IMR-90 (cell line): ENCODE measurements around the gene HACL1. TPM values are rescaled to one million over a fixed set of nuclear protein-coding genes. Genes with fewer than 3 reads are reported as not detected.

Experiments used
- ATAC-seq: fragments of 200-7000 bp; cut with Tn5 transposase; 2 replicates; pipeline ENCODE4 v1.9.1; 2020; ENCODE audit warnings: low read depth, mild to moderate bottlenecking, moderate library complexity
- BruUV-seq: library from RNA; stranded (reverse); fragments of 400-500 nt; replicated peaks from 2 replicates; lab custom pipeline; 2021; lab: Mats Ljungman, UMichigan
- CTCF ChIA-PET: fragments of 300-600 bp; formaldehyde crosslinking; extraction: SDS; loops from one replicate; lab custom pipeline; 2021; ENCODE audit warnings: antibody characterized with exemption; lab: Yijun Ruan, JAX
- POLR2A ChIA-PET: fragments of 300-600 bp; sonication (Branson Sonifier 250); formaldehyde crosslinking; loops from one replicate; lab custom pipeline; 2022; ENCODE audit warnings: antibody characterized with exemption; ENCODE audit not compliant: unreplicated experiment; lab: Charles Lee
- DNase-seq: peaks from one replicate; pipeline ENCODE4 v3.0.0; 2013
- H2AFZ ChIP-seq: replicated peaks from 2 replicates; pipeline ENCODE3; 2013; ENCODE audit warnings: low read length, mild to moderate bottlenecking; ENCODE audit not compliant: poor library complexity
- H2AK5ac ChIP-seq: 2 replicates; pipeline ENCODE4 v1.6.1; 2013; ENCODE audit warnings: low read depth, low read length, inconsistent platforms
- H2AK9ac ChIP-seq: replicated peaks from 2 replicates; pipeline ENCODE3; 2013; ENCODE audit warnings: mild to moderate bottlenecking, low read depth, low read length, moderate library complexity; ENCODE audit not compliant: poor library complexity
- H2BK120ac ChIP-seq: 2 replicates; pipeline ENCODE4 v1.6.1; 2013; ENCODE audit warnings: low read depth, low read length, inconsistent platforms
- H2BK15ac ChIP-seq: 3 replicates; pipeline ENCODE4 v1.6.1; 2013; ENCODE audit warnings: low read depth, low read length, inconsistent platforms
- H2BK20ac ChIP-seq: 2 replicates; pipeline ENCODE4 v1.6.1; 2013; ENCODE audit warnings: low read depth, mild to moderate bottlenecking, inconsistent platforms, low read length, moderate library complexity
- H2BK5ac ChIP-seq: 2 replicates; pipeline ENCODE4 v1.6.1; 2013; ENCODE audit warnings: mild to moderate bottlenecking, low read depth, low read length, inconsistent platforms; ENCODE audit not compliant: poor library complexity, severe bottlenecking
- H3K14ac ChIP-seq: replicated peaks from 2 replicates; pipeline ENCODE4 v1.6.1; 2013; ENCODE audit warnings: low read depth, low read length, inconsistent platforms
- H3K18ac ChIP-seq: 2 replicates; pipeline ENCODE4 v1.6.1; 2013; ENCODE audit warnings: low read depth, low read length, control low read depth
- H3K23ac ChIP-seq: 2 replicates; pipeline ENCODE4 v1.6.1; 2013; ENCODE audit warnings: low read depth, low read length, inconsistent platforms
- H3K27ac ChIP-seq: 2 replicates; pipeline ENCODE4 v1.5.1; 2013; ENCODE audit warnings: mild to moderate bottlenecking, control low read depth, low read length; ENCODE audit not compliant: insufficient read depth
- H3K27me3 ChIP-seq: 2 replicates; pipeline ENCODE4 v1.6.1; 2013; ENCODE audit warnings: low read length; ENCODE audit not compliant: control insufficient read depth, insufficient read depth
- H3K36me3 ChIP-seq: 2 replicates; pipeline ENCODE4 v1.6.1; 2013; ENCODE audit warnings: low read length, mixed read lengths; ENCODE audit not compliant: control insufficient read depth, insufficient read depth
- H3K4ac ChIP-seq: 2 replicates; pipeline ENCODE4 v1.6.1; 2013; ENCODE audit warnings: low read depth, low read length, inconsistent platforms
- H3K4me1 ChIP-seq: 2 replicates; pipeline ENCODE4 v1.6.1; 2013; ENCODE audit warnings: low read length, mixed read lengths; ENCODE audit not compliant: control insufficient read depth, insufficient read depth
- H3K4me2 ChIP-seq: 2 replicates; pipeline ENCODE4 v1.6.1; 2013; ENCODE audit warnings: low read depth, mild to moderate bottlenecking, control low read depth, low read length, moderate library complexity
- H3K4me3 ChIP-seq: 2 replicates; pipeline ENCODE4 v1.5.1; 2013; ENCODE audit warnings: low read depth, mild to moderate bottlenecking, control low read depth, low read length, moderate library complexity; ENCODE audit not compliant: insufficient read depth
- H3K56ac ChIP-seq: 2 replicates; pipeline ENCODE4 v1.6.1; 2013; ENCODE audit warnings: low read length, inconsistent platforms; ENCODE audit not compliant: insufficient read depth; ENCODE audit errors: extremely low read depth
- H3K79me1 ChIP-seq, 2 experiments: 2 replicates each; pipeline ENCODE4 v1.6.1; 2013; ENCODE audit warnings: low read length in 2 of 2, inconsistent platforms in 1 of 2, low read depth in 1 of 2
- H3K9ac ChIP-seq: 2 replicates; pipeline ENCODE4 v1.6.1; 2013; ENCODE audit warnings: low read depth, low read length, control low read depth
- H3K9me1 ChIP-seq: 2 replicates; pipeline ENCODE4 v1.6.1; 2013; ENCODE audit warnings: low read length, inconsistent platforms; ENCODE audit not compliant: insufficient read depth
- H3K9me3 ChIP-seq: 2 replicates; pipeline ENCODE4 v1.6.1; 2013; ENCODE audit warnings: low read length; ENCODE audit not compliant: control insufficient read depth, insufficient read depth
- H4K20me1 ChIP-seq: 2 replicates; pipeline ENCODE4 v1.6.1; 2013; ENCODE audit warnings: low read length, inconsistent platforms; ENCODE audit not compliant: insufficient read depth
- H4K5ac ChIP-seq: 2 replicates; pipeline ENCODE4 v1.6.1; 2013; ENCODE audit warnings: mild to moderate bottlenecking, low read depth, low read length, control low read depth
- H4K8ac ChIP-seq, 2 experiments: 2 replicates each; pipeline ENCODE4 v1.6.1; 2013; ENCODE audit warnings: low read depth in 2 of 2, low read length in 2 of 2, control low read depth in 1 of 2, inconsistent platforms in 1 of 2
- H4K91ac ChIP-seq: 2 replicates; pipeline ENCODE4 v1.6.1; 2013; ENCODE audit warnings: low read depth, low read length, inconsistent platforms; ENCODE audit not compliant: insufficient read depth
- BHLHE40 ChIP-seq: fragments of 150-350 bp; IDR thresholded peaks from 2 replicates; pipeline ENCODE4 v1.6.1; 2016; ENCODE audit warnings: mild to moderate bottlenecking, low read depth, low read length
- CEBPB ChIP-seq: IDR thresholded peaks from 2 replicates; pipeline ENCODE4 v1.6.1; 2012; ENCODE audit warnings: low read depth, low read length, improper control_type of control experiment
- CHD1 ChIP-seq: IDR thresholded peaks from 2 replicates; pipeline ENCODE4 v1.6.1; 2012; ENCODE audit warnings: low read depth, low read length, improper control_type of control experiment
- CTCF ChIP-seq: conservative IDR thresholded peaks from 2 replicates; pipeline ENCODE4 v1.5.1; 2012; ENCODE audit warnings: mild to moderate bottlenecking, low read depth, low read length, improper control_type of control experiment
- FOS ChIP-seq: fragments of 150-350 bp; IDR thresholded peaks from 2 replicates; pipeline ENCODE4 v1.6.1; 2016; ENCODE audit warnings: low read depth, low read length
- MAFK ChIP-seq: IDR thresholded peaks from 2 replicates; pipeline ENCODE4 v1.6.1; 2012; ENCODE audit warnings: low read depth, low read length, improper control_type of control experiment
- MAZ ChIP-seq: IDR thresholded peaks from 2 replicates; pipeline ENCODE4 v1.6.1; 2012; ENCODE audit warnings: low read depth, mild to moderate bottlenecking, low read length, improper control_type of control experiment, moderate library complexity, borderline replicate concordance
- MXI1 ChIP-seq: IDR thresholded peaks from 2 replicates; pipeline ENCODE4 v1.6.1; 2012; ENCODE audit warnings: low read depth, mild to moderate bottlenecking, low read length, moderate library complexity, borderline replicate concordance
- NFE2L2 ChIP-seq: fragments of 150-350 bp; IDR thresholded peaks from 2 replicates; pipeline ENCODE4 v1.6.1; 2016; ENCODE audit warnings: low read depth, mild to moderate bottlenecking, low read length
- POLR2A ChIP-seq: IDR thresholded peaks from 2 replicates; pipeline ENCODE4 v1.6.1; 2012; ENCODE audit warnings: mild to moderate bottlenecking, low read depth, low read length
- RAD21 ChIP-seq: IDR thresholded peaks from 2 replicates; pipeline ENCODE4 v1.6.1; 2012; ENCODE audit warnings: low read length, improper control_type of control experiment
- RFX5 ChIP-seq: IDR thresholded peaks from 2 replicates; pipeline ENCODE4 v1.8.0; 2012; ENCODE audit warnings: low read depth, mild to moderate bottlenecking, low read length, moderate library complexity
- SMC3 ChIP-seq: fragments of 150-350 bp; IDR thresholded peaks from 2 replicates; pipeline ENCODE4 v1.6.1; 2016; ENCODE audit warnings: low read depth, mild to moderate bottlenecking, antibody characterized with exemption, low read length, moderate library complexity
- WGBS, 2 experiments: methylation state at CpG; one replicate each; pipeline versions ENCODE4 v1.1.5 to v1.1.7; 2013; ENCODE audit warnings: missing lambda C conversion rate in 2 of 2; ENCODE audit not compliant: insufficient read length in 1 of 2; ENCODE audit errors: extremely low coverage in 2 of 2; 5-methylcytosine and 5-hydroxymethylcytosine counted together
- dilution Hi-C: fragments of 300-500 bp; cut with HindIII; formaldehyde crosslinking; loops from one replicate; pipeline ENCODE4 v1.14.3; 2018; ENCODE audit warnings: low sequenced_read_pairs; ENCODE audit not compliant: unreplicated experiment
- in situ Hi-C: fragments of 300-500 bp; cut with MboI; formaldehyde crosslinking; loops from 3 replicates; pipeline ENCODE4 v1.14.3; 2019; ENCODE audit warnings: low sequenced_read_pairs, inconsistent platforms, mixed read lengths
- intact Hi-C: fragments of 100-400 bp; cut with micrococcal nuclease; formaldehyde crosslinking; loops from 2 replicates; pipeline ENCODE4 v1.10.0; 2022
- polyA plus RNA-seq, 3 experiments: library from polyadenylated mRNA; depleted of rRNA; stranded (reverse); fragments of >200 nt; gene quantifications; 2 replicates each; pipeline ENCODE4 v1.2.3, GENCODE V29; 2012; ENCODE audit warnings: low replicate concordance in 1 of 3
- total RNA-seq: library from RNA; depleted of rRNA; stranded (reverse); fragments of >200 nt; gene quantifications from 2 replicates; pipeline ENCODE4 v1.2.3, GENCODE V29; 2012
- TF ChIP-seq, protein P1 (sequence below): fragments of 150-350 bp; IDR thresholded peaks from 2 replicates; pipeline ENCODE4 v1.6.1; 2016; ENCODE audit warnings: low read depth, mild to moderate bottlenecking, low read length, moderate library complexity, borderline replicate concordance

Gene HACL1
- total and polyA plus RNA-seq, 2 of the 4 experiments (the other 2 are of a cell fraction), result 9.9 to 28.1 TPM

- Histone ChIP-seq H3K27me3 (no peaks in the 10 kb centered on the region), H4K8ac (no peak overlapping the region), H3K4me3 (no peak overlapping the region), H3K79me1 (no peaks in the 10 kb centered on the region), H3K27ac (no peak overlapping the region), H2BK120ac (no peak overlapping the region), H4K20me1 (no peaks in the 10 kb centered on the region), H3K4me2 (no peak overlapping the region), H2BK5ac (no peak overlapping the region), H3K23ac (no peak overlapping the region), H3K4ac (no peak overlapping the region), H2BK20ac (no peak overlapping the region), H3K14ac (no peak overlapping the region), H4K5ac (no peak overlapping the region), H3K9ac (no peak overlapping the region), H3K9me3 (no peaks in the 10 kb centered on the region), H3K18ac (no peak overlapping the region), H2AFZ (no peak overlapping the region), H3K4me1 (no peaks in the 10 kb centered on the region), H4K91ac (no peak overlapping the region), H2BK15ac (no peak overlapping the region), H3K36me3 (no peaks in the 10 kb centered on the region), H3K9me1 (peaks cover 5% of the 10 kb centered on the region; the same call in 1 of the 2 replicates), H3K56ac (no peak overlapping the region), H2AK5ac (no peak overlapping the region), H2AK9ac (no peak overlapping the region)
- no TSS peak for BruUV-seq
- ATAC-seq (no peak), DNase-seq (no peak)
- ChIA-PET POLR2A (no interaction called here), CTCF (no interaction called here)
- in situ Hi-C loops (loop anchor here (10.0 kb wide), 1 partner anchor 349 kb away; the partner anchor contains the start of gene CAPN7), dilution Hi-C loops (no loop called here), intact Hi-C loops (loop anchor here (5.0 kb wide), 1 partner anchor 811 kb away; no protein-coding TSS in a partner anchor)
- 60% methylated on average over 3 of the region's 3 CpGs; no CpG with 5 or more reads in 1 of the 2 experiments for WGBS, 2 experiments
- TF ChIP-seq, protein P1, sequence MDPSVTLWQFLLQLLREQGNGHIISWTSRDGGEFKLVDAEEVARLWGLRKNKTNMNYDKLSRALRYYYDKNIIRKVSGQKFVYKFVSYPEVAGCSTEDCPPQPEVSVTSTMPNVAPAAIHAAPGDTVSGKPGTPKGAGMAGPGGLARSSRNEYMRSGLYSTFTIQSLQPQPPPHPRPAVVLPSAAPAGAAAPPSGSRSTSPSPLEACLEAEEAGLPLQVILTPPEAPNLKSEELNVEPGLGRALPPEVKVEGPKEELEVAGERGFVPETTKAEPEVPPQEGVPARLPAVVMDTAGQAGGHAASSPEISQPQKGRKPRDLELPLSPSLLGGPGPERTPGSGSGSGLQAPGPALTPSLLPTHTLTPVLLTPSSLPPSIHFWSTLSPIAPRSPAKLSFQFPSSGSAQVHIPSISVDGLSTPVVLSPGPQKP, result no peak
- no peak for TF ChIP-seq CTCF
- no peak for TF ChIP-seq CEBPB
- no peak for TF ChIP-seq RAD21
- TF ChIP-seq MAFK, result no peak
- TF ChIP-seq FOS, result no peak
- TF ChIP-seq RFX5, result no peak
- no peak for TF ChIP-seq MXI1
- TF ChIP-seq CHD1, result no peak
- no peak for TF ChIP-seq SMC3
- TF ChIP-seq MAZ, result no peak
- TF ChIP-seq POLR2A, result no peak
- no peak for TF ChIP-seq BHLHE40
- TF ChIP-seq NFE2L2, result no peak
Observed at GRCh38 chr3:15553749-15554148, 47.6 kb downstream of the HACL1 start.
